HG03139 (cell line): Measurements from ENCODE around the gene RPP21.

Experiments used
- ATAC-seq: cut with Tn5 transposase; IDR thresholded peaks from one replicate; pipeline ENCODE4 v1.9.1; 2021; ENCODE audit not compliant: unreplicated experiment

The RPP21 gene

DNA sequence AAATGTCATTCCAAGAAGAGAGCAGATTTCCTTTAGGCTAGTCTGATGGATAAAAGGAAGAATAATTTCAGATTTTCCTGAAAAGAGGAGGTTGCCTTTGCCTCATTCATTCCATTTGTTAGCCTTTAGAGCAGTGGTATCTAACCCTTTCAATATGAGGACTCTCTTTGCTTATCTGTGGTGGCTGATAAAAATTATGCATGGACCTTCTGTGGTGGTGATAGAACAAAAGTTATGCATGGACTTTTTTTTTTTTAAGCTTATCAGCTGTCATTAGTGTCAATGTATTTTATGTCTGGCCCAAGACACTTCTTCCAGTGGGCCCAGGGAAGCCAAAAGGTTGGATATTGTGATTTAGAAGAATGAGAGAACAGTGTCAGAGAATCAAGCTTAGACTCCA, 16.6 kb upstream of the RPP21 start:
- ATAC-seq: no peak

DNA sequence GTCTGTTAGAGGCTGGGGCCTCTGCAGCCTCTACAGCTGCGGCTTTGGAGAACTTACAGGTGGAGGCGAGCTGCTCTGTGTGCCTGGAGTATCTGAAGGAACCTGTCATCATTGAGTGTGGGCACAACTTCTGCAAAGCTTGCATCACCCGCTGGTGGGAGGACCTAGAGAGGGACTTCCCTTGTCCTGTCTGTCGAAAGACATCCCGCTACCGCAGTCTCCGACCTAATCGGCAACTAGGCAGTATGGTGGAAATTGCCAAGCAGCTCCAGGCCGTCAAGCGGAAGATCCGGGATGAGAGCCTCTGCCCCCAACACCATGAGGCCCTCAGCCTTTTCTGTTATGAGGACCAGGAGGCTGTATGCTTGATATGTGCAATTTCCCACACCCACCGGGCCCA, 15.6 kb upstream of the RPP21 start:
- ATAC-seq: no peak

DNA sequence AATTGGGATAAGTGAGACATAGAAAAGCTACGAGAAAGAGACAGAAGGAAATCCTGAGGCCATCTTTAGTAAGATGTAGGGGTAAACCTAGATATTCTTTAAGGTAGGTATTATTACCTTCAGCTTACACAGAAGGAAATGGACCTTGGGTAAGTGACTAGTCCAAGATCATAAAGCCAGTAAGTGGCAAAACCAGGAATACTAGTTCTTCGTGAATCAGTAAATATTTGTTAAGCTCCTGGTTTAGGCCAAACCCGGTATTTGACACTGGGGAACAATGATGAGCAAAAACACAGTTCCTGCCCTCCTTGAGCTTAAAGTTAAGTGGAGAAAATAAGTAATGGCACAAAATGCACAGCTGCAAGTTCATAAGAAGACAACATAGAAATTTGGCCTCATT, 13.0 kb upstream of the RPP21 start:
- ATAC-seq: no peak

DNA sequence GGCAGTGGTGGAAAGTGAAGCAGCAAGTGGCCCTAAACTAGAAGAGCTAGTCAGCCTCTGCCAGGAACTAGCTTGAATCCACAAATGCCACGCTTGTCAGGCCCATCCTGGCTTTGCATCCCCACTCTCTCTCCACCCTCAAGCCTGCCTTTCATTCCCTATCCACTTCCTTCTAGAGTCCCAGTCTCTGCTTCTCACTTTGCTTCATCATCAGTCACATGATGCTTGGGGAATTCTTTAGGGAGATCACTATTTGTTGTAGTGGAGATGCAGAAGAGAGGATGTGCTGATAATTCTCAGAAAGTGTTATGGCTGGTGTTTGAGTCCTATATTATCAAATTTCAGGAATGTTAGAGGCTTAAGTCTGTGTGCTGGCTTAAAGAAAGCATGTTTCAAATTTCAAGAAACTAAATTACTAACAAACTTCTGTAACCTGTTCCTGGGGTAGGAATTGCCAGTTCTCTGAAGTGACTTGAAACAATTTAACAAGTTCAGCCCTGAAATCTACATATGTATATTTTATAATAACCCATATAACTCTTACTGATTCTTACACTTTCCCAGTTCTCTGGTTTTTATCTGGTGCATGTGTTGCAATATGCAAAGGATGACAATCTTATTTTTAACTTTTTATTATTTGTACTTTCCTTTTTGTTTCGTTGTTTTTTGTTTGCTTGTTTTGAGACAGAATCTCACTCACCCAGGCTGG, 10.7 kb upstream of the RPP21 start:
- no peak for ATAC-seq

DNA sequence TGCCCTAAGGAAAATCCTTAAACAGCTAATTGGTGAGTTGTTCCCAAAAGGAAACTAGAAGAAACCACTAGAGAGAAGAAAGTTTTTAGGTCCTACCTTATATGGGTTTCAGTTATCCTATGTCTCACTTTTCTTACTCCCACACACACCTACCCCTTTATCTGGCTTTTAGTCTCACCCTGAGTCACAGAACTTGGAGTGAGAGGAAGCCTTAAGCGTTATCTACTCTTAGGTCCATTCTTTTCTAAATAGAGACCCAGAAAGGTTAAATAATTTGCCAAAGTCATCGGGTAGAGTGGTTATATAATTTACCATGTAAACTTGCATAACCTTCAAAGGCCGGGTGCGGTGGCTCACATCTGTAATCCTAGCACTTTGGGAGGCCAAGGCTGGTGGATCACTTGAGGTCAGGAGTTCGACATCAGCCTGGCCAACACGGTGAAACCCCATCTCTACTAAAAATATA, 4.3 kb upstream of the RPP21 start:
- ATAC-seq: no peak

DNA sequence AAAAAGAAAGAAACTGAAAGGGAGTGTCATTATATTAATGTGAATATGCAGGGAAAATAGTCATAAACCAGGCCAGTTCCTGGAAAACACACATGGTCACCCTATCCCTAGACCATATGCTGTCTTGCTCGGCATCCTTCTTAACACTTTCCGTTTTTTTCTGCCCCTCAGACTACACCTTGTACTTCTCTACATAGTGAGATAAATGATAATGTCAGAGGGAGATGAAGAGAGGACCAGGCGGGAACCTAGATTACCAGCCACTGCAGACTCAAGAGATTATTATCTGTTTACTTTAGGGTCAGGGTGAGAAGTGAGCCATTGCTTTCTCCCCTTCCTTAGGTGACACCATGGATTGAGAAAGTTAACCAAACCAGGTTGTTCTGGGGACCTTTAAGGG, 3.7 kb upstream of the RPP21 start:
- ATAC-seq: no peak

DNA sequence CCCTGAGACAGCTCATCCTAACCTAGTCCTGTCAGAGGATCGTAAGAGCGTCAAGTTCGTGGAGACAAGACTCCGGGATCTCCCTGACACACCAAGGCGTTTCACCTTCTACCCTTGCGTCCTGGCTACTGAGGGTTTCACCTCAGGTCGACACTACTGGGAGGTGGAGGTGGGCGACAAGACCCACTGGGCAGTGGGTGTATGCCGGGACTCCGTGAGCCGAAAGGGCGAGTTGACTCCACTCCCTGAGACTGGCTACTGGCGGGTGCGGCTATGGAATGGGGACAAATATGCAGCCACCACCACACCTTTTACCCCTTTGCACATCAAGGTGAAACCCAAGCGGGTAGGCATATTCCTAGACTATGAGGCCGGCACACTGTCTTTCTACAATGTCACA, 3.2 kb upstream of the RPP21 start:
- ATAC-seq: no peak

DNA sequence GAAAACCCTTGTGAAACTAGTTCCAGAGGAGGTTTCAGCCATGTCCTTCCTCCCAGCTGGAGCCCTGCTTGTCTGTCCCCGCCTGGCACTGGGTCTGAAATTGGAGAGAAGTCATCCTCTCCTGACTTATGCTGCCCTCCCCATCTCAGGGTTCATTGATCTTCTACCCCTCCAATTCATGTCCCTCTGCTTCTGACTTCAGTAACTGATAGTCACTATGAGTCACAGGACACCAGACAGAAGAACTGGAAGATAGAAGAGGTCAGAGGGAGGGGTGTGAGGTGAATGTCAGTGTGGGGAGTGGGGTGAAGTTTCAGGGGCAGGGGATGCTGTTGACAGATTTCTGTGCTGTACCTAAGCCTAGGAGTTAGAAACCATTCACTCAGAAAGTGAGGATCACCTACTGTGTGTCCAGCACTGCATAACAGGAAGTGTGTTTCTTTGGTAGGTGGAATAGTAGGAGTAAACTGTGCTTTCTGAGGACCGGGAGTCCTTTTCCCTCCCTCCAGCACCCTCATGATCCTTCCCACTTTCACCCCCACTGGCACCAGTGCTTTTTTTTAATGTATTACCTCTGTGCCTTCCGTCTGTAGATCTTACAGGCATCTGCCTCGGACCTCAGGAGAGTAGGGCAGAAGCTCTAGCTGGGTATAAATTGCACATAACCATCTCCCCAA, 627 bp upstream of the RPP21 start:
- no peak for ATAC-seq

DNA sequence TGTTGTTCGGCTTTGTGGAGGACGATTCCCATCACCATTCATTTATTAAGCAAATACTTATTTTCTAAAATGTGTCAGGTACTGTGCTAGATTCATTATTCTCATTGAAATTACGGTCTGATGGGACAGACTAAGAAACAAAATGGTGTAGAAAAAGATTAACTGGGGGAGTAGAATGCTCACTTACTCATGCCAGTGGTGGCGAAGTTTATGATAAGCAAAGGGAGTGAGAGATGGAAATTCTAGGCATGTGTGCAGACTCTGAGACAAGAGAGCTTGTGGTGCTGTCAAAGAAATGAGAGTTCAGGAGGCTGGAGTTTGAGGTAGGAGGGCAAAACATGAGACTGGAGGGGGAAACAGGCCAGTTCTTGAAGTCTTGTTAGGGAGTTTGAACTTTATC, 896 bp downstream of the RPP21 start:
- no peak for ATAC-seq

DNA sequence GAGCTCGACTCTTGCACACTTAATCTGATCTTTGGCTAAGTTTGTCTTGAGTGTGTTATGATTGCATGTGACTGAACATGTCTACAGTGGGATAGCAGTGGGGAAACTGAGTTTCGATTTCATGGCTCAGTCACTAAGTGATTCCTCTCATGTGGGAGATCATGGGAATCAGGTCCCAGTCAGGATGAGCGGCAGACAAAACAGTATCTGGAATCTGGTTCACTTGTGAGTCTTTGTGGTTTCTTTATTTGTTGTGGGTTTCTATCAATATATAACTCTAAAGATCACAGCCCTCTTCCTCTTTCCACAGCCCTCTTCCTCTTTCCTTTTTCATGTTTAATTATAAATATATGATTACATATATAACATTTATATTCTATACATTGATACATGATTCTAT, 4.0 kb downstream of the RPP21 start:
- ATAC-seq: no peak

DNA sequence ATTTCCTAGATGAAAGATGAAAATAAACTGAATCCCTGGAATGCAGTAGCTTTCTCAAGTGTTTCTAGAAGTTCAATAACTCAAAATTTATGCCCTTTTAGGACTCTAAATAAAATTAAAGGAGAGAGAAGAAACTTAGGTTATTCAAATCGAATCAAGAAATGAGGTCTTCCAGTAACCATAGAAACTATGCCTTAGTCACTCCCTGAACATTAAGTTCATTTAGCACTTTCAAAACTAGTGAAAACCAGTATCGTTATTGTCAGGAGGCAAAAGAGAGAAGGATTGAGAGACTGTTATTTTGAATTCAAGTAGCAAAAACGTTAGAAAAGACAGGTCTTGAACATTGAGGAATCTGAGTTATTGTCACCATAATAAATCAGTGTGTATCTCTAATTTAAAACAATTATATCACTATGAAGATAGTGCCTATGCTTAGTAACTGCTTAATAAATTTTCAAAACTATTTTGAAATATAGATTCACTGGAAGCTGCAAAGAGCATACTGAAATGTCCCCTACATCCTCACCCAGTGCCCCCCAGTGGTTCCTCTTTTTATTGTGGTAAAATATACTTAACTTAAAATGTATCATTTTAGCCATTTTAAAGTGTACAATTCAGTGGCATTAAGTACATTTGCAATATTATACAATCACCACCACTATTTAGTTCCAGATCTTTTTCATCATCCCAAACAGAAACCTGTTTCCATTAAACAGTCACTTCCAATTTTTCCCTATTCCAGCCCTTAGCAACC, 4.6 kb downstream of the RPP21 start:
- ATAC-seq: no peak

DNA sequence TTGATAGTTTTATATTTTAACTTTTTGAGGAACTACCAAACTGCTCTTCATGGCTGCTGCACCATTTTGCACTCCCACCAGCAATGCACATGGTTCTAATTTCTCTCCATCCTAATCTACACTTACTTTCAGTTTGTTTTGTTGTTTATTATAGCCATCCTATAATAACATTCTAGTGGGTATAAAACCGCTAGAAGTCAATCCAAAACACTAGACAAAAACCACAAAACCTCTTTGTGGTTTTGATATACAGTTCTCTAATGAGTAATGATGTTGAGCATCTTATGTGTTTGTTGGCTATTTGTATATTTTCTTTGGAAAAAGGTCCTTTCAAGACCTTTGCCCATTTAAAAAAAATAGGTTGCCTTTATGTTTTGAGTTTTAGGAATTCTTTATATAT, 5.6 kb downstream of the RPP21 start:
- ATAC-seq: no peak

DNA sequence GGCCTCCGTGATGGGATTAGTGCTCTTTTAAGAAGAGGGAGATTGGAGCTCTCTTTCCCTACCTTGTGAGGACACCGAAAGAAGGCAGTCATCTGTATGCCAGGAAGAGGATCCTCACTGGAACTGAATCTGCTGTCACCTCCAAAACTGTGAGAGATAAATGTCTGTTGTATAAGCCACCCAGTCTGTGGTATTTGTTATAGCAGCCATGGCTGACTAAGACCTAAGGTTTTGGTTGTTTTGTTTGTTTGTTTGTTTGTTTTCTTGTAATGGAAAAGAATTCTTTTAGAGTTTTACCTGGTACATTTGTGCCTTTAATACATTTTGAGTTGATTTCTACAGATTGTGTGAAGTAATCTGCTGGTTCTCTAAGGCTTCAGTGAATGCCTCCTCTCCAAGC, 7.6 kb downstream of the RPP21 start:
- ATAC-seq: no peak

DNA sequence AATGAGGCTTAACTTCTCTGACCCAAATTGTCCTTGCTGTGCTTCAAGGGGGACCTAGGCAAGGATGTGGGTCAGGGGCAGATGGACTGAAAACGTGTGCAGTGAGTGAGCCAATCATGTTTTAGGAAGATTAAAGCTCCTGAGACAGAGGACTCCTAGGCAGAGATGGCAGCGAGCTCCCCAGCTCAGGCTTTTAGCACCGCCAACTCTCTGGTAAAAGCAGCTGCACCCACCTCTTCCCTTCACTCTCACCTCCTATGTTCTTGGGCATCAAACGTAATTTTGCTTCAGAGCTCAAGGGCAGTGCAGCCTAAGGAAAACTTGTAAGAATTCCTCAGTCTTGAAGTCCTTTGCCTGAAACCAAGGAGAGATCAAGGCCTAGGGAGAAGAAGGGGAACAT, 10.3 kb downstream of the RPP21 start:
- no peak for ATAC-seq

DNA sequence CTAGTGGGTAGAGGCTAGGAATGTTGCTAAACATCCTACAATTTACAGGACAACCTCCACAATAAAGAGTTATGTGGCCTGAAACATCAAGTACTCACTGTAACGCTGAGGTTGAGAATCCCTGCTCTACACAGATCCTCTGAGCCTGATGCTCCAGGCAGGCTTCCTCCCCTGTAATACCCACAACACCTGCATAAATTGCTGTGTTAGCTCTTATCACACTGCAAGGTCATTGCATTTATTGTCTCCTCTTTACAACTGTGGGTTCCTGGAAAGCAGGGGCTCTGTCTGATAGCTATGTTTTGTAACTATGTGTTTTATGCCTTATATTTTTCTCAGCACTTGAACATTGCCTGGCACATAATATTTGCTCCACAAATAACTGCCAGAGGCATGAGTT, 11.6 kb downstream of the RPP21 start:
- no peak for ATAC-seq

DNA sequence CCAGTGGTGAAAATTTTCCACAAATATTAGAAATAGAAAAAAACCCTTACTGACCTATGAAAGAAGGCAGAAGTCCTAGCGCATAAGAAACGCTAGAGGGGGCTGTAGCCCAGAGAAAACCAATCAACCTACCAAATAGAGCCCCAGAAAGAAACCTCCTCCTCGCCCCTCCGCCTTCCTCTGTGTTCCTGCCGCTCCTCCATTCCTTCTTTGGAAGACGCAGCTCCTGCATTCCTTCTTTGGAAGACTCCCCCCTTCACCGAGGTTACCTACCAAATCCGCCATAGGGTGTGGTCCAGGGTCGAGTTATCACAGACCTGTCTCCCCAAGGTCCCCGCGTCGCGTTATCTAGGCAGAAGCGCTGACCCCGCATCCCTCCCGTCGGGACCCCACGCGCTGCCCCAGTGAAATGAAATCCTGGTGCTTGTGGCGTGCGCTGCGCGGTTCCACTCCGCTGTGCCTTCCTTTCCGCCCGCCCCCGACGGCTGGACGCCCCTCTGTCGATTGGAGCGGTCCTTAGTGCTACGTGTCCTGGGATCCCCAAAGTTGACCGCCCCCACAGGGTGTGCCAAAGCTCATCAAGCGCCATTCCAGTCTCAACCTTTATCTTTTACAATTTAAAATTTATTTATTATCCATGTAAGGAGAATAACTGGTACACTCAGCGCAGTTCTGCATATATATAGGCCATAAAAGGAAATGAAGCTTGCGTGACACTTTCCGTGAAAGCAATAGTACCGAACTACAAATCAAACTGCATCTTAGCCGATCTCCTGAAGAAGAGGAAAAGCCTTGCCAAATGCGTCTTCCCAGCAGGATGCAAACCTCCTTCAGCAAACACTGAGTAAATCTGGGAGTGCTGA, 13.0 kb downstream of the RPP21 start:
- no peak for ATAC-seq

DNA sequence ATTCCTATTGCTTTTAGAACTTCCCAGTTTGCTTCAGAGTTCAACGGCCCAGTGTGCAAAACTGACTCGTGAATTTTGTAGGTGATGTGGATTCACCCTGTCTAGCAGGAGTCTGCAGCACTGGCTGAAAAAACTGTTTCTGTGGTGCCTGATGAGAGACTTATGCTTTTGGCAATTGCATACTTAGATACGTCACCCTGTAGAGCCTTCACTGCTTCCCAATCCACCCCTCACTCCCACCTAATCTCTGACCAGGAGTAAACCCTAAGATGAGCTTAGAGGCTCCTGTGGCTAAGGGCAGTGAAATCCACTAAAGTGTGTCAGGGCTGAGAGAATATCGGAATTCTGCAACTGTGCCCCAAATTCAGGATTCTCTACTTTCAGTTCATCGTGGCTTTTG, 14.3 kb downstream of the RPP21 start:
- ATAC-seq: no peak

DNA sequence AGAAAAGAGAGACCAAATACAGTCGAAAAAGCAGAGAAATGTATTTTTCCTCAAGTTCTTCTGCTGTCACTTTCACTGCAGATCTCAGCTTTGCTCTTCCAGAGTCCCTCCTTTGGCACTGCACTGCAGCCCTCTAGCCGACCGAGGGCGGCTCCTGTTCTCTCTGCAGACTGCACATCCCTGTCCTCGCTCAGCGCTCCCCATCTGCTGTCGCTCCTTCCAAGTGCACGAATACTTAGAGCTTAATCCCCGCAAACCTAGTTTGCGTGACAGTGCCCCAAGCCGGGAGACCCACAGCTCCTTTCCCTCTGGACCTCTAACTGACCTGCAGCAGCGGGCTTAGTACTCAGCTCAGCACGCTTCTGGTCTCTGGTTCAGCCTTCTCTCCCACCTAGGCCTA, 15.2 kb downstream of the RPP21 start:
- ATAC-seq: no peak

DNA sequence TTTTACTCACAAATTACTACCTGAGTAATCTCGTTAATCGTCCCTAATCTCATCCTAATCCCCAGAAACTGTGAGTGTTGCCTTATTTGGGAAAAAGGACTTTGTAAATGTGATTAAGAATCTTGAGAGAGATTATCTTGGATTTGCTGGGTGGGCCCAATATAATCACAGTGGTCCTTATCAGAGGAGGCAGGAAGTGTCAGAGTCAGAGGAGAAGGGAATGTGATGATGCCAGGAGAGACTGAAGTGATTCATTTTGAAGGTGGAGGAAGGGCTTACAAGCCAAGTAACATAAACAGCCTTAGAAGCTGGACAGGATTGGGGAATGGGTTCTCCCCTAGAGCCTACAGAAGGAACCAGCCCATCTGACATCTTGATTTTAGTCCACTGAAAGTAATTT, 16.7 kb downstream of the RPP21 start:
- ATAC-seq: no peak

DNA sequence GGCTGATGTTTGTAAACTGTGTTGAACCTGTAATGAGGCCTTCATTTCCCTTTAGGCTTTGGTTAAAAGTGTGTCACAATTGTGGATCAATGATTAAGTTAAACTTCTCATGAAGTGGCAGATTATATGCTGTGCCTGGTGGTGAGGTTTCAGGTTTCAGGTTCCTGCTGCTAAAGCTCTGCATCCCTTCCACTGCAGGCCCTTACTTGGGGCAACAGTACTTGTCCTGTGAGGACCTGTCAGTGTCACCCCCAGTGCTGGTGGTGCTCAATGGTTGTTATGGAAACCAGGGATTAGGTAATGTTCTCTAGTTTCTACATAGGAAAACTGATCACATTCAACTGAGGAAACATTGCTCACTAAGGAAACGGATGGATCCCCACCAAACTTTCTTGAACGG, 18.5 kb downstream of the RPP21 start:
- no peak for ATAC-seq

DNA sequence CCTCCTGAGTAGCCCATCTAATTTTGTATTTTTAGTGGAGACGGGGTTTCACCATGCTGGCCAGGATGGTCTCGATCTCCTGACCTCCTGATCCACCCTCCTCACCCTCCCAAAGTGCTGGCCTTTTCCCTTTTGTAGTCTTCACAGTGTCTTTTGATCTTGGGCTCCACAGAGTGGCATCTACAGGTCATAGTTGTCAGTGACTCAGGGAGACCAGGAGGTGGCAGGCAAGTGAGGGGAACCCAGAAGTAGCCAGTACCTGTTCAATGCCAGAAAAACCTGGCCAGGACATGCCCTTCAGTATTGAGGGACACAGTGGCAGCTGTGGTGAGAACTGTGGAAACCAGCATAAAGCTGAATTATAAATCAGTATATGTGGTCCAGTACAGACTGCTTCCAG, 19.6 kb downstream of the RPP21 start:
- ATAC-seq: no peak
